HepG2 (cell line): ENCODE measurements around the gene NME1. TPM values are rescaled to one million over a fixed set of nuclear protein-coding genes. Genes with fewer than 3 reads are reported as not detected.

Experiments used
- ARID5B ChIP-seq: IDR thresholded peaks from 2 replicates; pipeline ENCODE4 v1.4.0; 2020; ENCODE audit warnings: mild to moderate bottlenecking, missing genetic modification reagents
- ESRRA ChIP-seq: sonication (generic); formaldehyde crosslinking; IDR thresholded peaks from 2 replicates; pipeline ENCODE4 v1.5.1; 2020; ENCODE audit warnings: mild to moderate bottlenecking, low read depth, missing genetic modification reagents
- GFI1 ChIP-seq: sonication (generic); formaldehyde crosslinking; IDR thresholded peaks from 2 replicates; pipeline ENCODE4 v1.5.0; 2020; ENCODE audit warnings: missing genetic modification reagents, mild to moderate bottlenecking, borderline replicate concordance
- KMT2A ChIP-seq: sonication (generic); formaldehyde crosslinking; IDR thresholded peaks from 2 replicates; pipeline ENCODE4 v1.4.0; 2020; ENCODE audit warnings: missing genetic modification reagents
- ZBTB7B ChIP-seq: sonication (generic); formaldehyde crosslinking; IDR thresholded peaks from 2 replicates; pipeline ENCODE4 v1.4.0; 2020; ENCODE audit warnings: missing genetic modification reagents
- ZMAT3 ChIP-seq: sonication (generic); formaldehyde crosslinking; conservative IDR thresholded peaks from 2 replicates; pipeline ENCODE4 v1.7.0; 2021; ENCODE audit warnings: missing genetic modification reagents
- ZNF274 ChIP-seq: sonication (generic); formaldehyde crosslinking; IDR thresholded peaks from 2 replicates; pipeline ENCODE4 v1.5.1; 2020; ENCODE audit warnings: mild to moderate bottlenecking, missing genetic modification reagents
- ZNF430 ChIP-seq: sonication (generic); formaldehyde crosslinking; IDR thresholded peaks from 2 replicates; pipeline ENCODE4 v1.9.0; 2021; ENCODE audit warnings: mild to moderate bottlenecking, missing genetic modification reagents
- ZNF709 ChIP-seq: sonication (generic); formaldehyde crosslinking; IDR thresholded peaks from 2 replicates; pipeline ENCODE4 v1.5.0; 2020; ENCODE audit warnings: mild to moderate bottlenecking, missing genetic modification reagents
- polyA plus RNA-seq, 8 experiments: library from polyadenylated mRNA; depleted of rRNA in 3 of 8; stranded (reverse) in 7 of 8; unstranded in 1 of 8; fragments of >200 nt; fragmentation: Illumina TruSeq in 4 of 8; extraction: Trizol in 4 of 8; gene quantifications; 2 replicates each; pipeline versions ENCODE4 v1.2.1 to v1.2.3, GENCODE V29; 2011 to 2016; ENCODE audit warnings: low read depth in 4 of 8, missing spikeins in 1 of 8, mixed read lengths in 1 of 8; ENCODE audit not compliant: insufficient read depth in 1 of 8
- total RNA-seq, 5 experiments: library from RNA; depleted of rRNA; stranded (reverse); fragments of >200 nt; fragmentation: Illumina TruSeq; extraction: Trizol; gene quantifications; 2 replicates each; pipeline ENCODE4 v1.2.3, GENCODE V29; 2016; ENCODE audit warnings: low read depth in 1 of 5
- TF ChIP-seq, protein P1 (sequence below): IDR thresholded peaks from 2 replicates; pipeline ENCODE4 v1.6.1; 2016; ENCODE audit warnings: mild to moderate bottlenecking
- TF ChIP-seq, protein P2 (sequence below): sonication (generic); formaldehyde crosslinking; IDR thresholded peaks from 2 replicates; pipeline ENCODE4 v1.4.0; 2020; ENCODE audit warnings: missing genetic modification reagents
- TF ChIP-seq, protein P3 (sequence below): sonication (generic); formaldehyde crosslinking; IDR thresholded peaks from 2 replicates; pipeline ENCODE4 v1.4.0; 2020; ENCODE audit warnings: mild to moderate bottlenecking, missing genetic modification reagents
- TF ChIP-seq, protein P4 (sequence below): IDR thresholded peaks from 2 replicates; pipeline ENCODE4 v1.6.1; 2016; ENCODE audit warnings: low read depth

The NME1 gene
- total and polyA plus RNA-seq, 2 of the 13 experiments (the other 11 are each of a cell fraction or from before 2014, with no cell fraction given) = 295 to 516 TPM

DNA sequence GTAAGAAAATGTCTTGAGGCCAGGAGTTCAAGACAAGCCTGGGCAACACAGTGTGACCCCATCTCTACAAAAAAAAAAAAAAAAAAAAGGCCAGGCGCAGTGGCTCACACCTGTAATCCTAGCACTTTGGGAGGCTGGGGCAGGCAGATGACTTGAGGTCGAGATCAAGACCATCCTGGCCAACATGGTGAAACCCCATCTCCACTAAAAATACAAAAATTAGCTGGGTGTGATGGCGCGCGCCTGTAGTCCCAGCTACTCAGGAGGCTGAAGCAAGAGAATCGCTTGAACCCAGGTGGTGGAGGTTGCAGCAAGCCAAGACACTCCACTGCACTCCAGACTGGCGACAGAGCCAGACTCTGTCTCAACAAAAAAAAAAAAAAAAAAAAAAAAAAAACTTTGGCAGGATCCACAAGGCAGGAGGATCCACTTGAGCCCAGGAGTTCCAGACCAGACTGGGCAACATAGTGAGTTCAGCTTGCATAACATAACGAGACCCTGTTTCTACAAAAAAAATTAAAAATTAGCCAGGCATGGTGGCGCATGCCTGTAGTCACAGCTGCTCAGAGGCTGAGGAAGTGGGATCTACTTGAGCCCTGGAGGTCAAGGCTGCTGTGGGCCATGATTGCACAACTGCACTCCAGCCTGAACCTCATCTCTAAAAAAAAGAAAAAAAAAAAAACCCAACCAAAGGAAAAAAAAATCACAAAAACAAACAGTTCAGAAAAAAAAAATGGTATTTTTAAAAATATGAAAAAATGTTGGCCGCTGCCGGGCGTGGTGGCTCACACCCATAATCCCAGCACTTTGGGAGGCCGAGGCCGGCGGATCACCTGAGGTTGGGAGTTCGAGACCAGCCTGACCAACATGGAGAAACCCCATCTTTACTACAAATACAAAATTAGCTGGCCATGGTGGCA, 40.8 kb upstream of the NME1 start (continued):
- peak; percentile 96 for TF ChIP-seq ARID5B (CRISPR knock-in tag)
- TF ChIP-seq, protein P1, sequence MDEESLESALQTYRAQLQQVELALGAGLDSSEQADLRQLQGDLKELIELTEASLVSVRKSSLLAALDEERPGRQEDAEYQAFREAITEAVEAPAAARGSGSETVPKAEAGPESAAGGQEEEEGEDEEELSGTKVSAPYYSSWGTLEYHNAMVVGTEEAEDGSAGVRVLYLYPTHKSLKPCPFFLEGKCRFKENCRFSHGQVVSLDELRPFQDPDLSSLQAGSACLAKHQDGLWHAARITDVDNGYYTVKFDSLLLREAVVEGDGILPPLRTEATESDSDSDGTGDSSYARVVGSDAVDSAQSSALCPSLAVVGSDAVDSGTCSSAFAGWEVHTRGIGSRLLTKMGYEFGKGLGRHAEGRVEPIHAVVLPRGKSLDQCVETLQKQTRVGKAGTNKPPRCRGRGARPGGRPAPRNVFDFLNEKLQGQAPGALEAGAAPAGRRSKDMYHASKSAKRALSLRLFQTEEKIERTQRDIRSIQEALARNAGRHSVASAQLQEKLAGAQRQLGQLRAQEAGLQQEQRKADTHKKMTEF = peak; percentile 89
- TF ChIP-seq, protein P2, sequence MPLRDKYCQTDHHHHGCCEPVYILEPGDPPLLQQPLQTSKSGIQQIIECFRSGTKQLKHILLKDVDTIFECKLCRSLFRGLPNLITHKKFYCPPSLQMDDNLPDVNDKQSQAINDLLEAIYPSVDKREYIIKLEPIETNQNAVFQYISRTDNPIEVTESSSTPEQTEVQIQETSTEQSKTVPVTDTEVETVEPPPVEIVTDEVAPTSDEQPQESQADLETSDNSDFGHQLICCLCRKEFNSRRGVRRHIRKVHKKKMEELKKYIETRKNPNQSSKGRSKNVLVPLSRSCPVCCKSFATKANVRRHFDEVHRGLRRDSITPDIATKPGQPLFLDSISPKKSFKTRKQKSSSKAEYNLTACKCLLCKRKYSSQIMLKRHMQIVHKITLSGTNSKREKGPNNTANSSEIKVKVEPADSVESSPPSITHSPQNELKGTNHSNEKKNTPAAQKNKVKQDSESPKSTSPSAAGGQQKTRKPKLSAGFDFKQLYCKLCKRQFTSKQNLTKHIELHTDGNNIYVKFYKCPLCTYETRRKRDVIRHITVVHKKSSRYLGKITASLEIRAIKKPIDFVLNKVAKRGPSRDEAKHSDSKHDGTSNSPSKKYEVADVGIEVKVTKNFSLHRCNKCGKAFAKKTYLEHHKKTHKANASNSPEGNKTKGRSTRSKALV (CRISPR knock-in tag) = 0 out of 2 replicates have a peak, but pooled peaks have one; percentile 31
- TF ChIP-seq GFI1 (CRISPR knock-in tag) = peak; percentile 84
- peak; percentile 74 for TF ChIP-seq ESRRA (CRISPR knock-in tag)
- peak; percentile 55; the same call in 1 of the 2 replicates for TF ChIP-seq KMT2A (CRISPR knock-in tag)
- TF ChIP-seq, protein P3, sequence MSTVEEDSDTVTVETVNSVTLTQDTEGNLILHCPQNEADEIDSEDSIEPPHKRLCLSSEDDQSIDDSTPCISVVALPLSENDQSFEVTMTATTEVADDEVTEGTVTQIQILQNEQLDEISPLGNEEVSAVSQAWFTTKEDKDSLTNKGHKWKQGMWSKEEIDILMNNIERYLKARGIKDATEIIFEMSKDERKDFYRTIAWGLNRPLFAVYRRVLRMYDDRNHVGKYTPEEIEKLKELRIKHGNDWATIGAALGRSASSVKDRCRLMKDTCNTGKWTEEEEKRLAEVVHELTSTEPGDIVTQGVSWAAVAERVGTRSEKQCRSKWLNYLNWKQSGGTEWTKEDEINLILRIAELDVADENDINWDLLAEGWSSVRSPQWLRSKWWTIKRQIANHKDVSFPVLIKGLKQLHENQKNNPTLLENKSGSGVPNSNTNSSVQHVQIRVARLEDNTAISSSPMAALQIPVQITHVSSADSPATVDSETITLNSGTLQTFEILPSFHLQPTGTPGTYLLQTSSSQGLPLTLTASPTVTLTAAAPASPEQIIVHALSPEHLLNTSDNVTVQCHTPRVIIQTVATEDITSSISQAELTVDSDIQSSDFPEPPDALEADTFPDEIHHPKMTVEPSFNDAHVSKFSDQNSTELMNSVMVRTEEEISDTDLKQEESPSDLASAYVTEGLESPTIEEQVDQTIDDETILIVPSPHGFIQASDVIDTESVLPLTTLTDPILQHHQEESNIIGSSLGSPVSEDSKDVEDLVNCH (CRISPR knock-in tag) = 0 out of 2 replicates have a peak, but pooled peaks have one; percentile 33
- peak; percentile 98 for TF ChIP-seq ZNF430 (CRISPR knock-in tag)
- 0 out of 2 replicates have a peak, but pooled peaks have one; percentile 50 for TF ChIP-seq ZMAT3 (CRISPR knock-in tag)
- TF ChIP-seq, protein P4, sequence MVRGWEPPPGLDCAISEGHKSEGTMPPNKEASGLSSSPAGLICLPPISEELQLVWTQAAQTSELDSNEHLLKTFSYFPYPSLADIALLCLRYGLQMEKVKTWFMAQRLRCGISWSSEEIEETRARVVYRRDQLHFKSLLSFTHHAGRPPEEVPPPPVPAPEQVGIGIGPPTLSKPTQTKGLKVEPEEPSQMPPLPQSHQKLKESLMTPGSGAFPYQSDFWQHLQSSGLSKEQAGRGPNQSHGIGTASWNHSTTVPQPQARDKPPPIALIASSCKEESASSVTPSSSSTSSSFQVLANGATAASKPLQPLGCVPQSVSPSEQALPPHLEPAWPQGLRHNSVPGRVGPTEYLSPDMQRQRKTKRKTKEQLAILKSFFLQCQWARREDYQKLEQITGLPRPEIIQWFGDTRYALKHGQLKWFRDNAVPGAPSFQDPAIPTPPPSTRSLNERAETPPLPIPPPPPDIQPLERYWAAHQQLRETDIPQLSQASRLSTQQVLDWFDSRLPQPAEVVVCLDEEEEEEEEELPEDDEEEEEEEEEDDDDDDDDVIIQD (CRISPR knock-in tag) = peak; percentile 80
- TF ChIP-seq ZNF709 (CRISPR knock-in tag) = peak; percentile 97
- TF ChIP-seq ZBTB7B = peak; percentile 78
- TF ChIP-seq ZNF274 = peak; percentile 53; the same call in 1 of the 2 replicates
